Esophagus muscularis mucosa (tissue), 4 donors: ENCODE measurements around the gene TBC1D32. TPM values are rescaled to one million over a fixed set of nuclear protein-coding genes. Genes with fewer than 3 reads are reported as not detected.

ENCODE experiments used
- DNase-seq: peaks from one replicate; pipeline ENCODE4 v3.0.0-alpha.2; 2017; ENCODE audit errors: extremely low spot score
- H3K27ac ChIP-seq, 4 donors: fragments of 200-600 bp; sonication (generic); replicated peaks in 1 of 4; 1 replicate in 3 of 4; 2 replicates in 1 of 4; pipeline ENCODE4 v1.5.1; 2016 to 2019; ENCODE audit warnings: mild to moderate bottlenecking in 1 of 4
- H3K27me3 ChIP-seq, 4 donors: fragments of 200-600 bp; sonication (generic); one replicate each; pipeline versions ENCODE4 v1.5.1 to v1.6.0; 2016 to 2019
- H3K36me3 ChIP-seq, 4 donors: fragments of 200-600 bp; sonication (generic); one replicate each; pipeline ENCODE4 v1.5.1; 2016 to 2019
- H3K4me1 ChIP-seq, 4 donors: fragments of 200-600 bp; sonication (generic); one replicate each; pipeline ENCODE4 v1.5.1; 2016 to 2019
- H3K4me3 ChIP-seq, 4 donors: fragments of 200-600 bp; sonication (generic); 1 replicate in 2 of 4; 2 replicates in 2 of 4; pipeline ENCODE4 v1.5.1; 2016 to 2019; ENCODE audit warnings: mild to moderate bottlenecking in 4 of 4, moderate library complexity in 1 of 4
- H3K9me3 ChIP-seq, 4 donors: fragments of 200-600 bp; sonication (generic); 1 replicate in 3 of 4; 2 replicates in 1 of 4; pipeline ENCODE4 v1.5.1; 2016 to 2019
- EP300 ChIP-seq: sonication (generic); formaldehyde crosslinking; IDR thresholded peaks from one replicate; pipeline ENCODE4 v1.6.1; 2017; ENCODE audit warnings: antibody characterized with exemption
- POLR2A ChIP-seq: fragments of 450-650 bp; IDR thresholded peaks from one replicate; pipeline ENCODE4 v1.6.1; 2017; ENCODE audit warnings: antibody characterized with exemption, moderate library complexity, mild to moderate bottlenecking, low read depth
- POLR2AphosphoS5 ChIP-seq, 2 donors: sonication (generic); formaldehyde crosslinking; IDR thresholded peaks; one replicate each; pipeline ENCODE4 v1.6.1; 2017; ENCODE audit warnings: antibody characterized with exemption in 2 of 2
- WGBS: methylation state at CpG from one replicate; pipeline ENCODE4 v1.1.5; 2018; 5-methylcytosine and 5-hydroxymethylcytosine counted together
- intact Hi-C: fragments of 100-400 bp; cut with DNase I; formaldehyde crosslinking; loops from one replicate; pipeline ENCODE4 v1.15.1; 2023
- total RNA-seq, 4 donors: library from RNA; depleted of rRNA; stranded (reverse); fragments of >200 nt; gene quantifications; one replicate each; pipeline versions ENCODE4 v1.1.0 to v1.2.1, GENCODE V29; 2016
- TF ChIP-seq, protein P1 (sequence below), 3 experiments: fragments of 200-600 bp in 2 of 3; fragments of 450-650 bp in 1 of 3; sonication (generic) in 2 of 3; IDR thresholded peaks; one replicate each; pipeline ENCODE4 v1.5.1; 2017 to 2019; ENCODE audit warnings: antibody characterized with exemption in 3 of 3, mild to moderate bottlenecking in 2 of 3, moderate library complexity in 1 of 3

Gene TBC1D32
- total RNA-seq, 4 donors from 2014 or later = 2.2 to 3.3 (median 2.8) TPM

DNA sequence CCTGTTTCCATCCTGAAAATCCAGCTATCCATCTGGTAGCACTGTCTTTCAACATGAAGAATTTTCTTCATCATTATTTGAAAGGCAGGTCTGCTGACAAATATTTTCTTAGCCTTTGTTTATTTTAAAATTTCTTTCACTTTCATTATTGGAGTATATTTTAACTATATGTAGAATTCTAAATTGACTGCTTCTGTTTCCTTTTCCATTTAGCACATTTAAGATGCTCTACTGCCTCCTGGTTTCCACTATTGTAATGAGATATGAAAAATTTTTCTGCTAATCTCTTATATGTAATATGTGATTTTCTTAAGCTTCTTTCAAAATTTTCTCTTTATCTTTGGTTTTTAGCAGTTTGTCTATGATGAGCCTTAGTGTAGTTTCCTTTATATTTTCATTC, 97.3 kb downstream of the TBC1D32 start:
- Histone ChIP-seq H3K9me3 (no peaks in the 10 kb centered on the region), H3K36me3 (peaks cover 0 to 4% (median 2%) of the 10 kb centered on the region in 4 donors), H3K4me3 (no peak overlapping the region), H3K4me1 (no peaks in the 10 kb centered on the region), H3K27ac (no peak overlapping the region), H3K27me3 (no peaks in the 10 kb centered on the region)
- TF ChIP-seq EP300 = no peak
- TF ChIP-seq, protein P1, sequence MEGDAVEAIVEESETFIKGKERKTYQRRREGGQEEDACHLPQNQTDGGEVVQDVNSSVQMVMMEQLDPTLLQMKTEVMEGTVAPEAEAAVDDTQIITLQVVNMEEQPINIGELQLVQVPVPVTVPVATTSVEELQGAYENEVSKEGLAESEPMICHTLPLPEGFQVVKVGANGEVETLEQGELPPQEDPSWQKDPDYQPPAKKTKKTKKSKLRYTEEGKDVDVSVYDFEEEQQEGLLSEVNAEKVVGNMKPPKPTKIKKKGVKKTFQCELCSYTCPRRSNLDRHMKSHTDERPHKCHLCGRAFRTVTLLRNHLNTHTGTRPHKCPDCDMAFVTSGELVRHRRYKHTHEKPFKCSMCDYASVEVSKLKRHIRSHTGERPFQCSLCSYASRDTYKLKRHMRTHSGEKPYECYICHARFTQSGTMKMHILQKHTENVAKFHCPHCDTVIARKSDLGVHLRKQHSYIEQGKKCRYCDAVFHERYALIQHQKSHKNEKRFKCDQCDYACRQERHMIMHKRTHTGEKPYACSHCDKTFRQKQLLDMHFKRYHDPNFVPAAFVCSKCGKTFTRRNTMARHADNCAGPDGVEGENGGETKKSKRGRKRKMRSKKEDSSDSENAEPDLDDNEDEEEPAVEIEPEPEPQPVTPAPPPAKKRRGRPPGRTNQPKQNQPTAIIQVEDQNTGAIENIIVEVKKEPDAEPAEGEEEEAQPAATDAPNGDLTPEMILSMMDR (IDR thresholded peaks at IDR 0.05) = no peak
- no peak for TF ChIP-seq POLR2A
- TF ChIP-seq POLR2AphosphoS5 (IDR thresholded peaks at IDR 0.05) = no peak
- intact Hi-C loops = no loop called here
- no peak for DNase-seq

DNA sequence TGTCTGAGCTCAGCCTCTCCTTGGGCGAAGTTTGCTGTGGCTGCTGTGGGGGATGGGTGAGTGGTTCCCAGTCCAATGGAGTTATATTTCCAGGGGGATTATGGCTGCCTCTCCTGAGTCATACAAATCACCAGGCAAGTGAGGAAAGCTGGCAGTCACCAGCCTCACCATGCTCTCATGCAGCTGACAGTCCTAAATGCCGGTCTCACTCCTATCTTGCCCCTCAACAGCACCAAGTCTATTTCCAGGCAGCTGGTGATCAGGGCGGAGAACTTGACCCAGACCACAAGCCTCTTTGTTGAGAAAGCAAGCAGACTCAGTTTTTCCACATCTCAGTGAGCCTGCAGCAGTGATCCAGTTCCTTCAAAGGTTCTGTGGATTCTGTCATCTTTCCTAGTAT, 98.9 kb downstream of the TBC1D32 start:
- no peak for DNase-seq
- Histone ChIP-seq H3K27me3 (no peaks in the 10 kb centered on the region), H3K9me3 (no peaks in the 10 kb centered on the region), H3K36me3 (peaks cover 0 to 4% (median 2%) of the 10 kb centered on the region in 4 donors), H3K27ac (no peak overlapping the region), H3K4me1 (no peaks in the 10 kb centered on the region), H3K4me3 (no peak overlapping the region)
- 94% methylated on average over 2 of the region's 3 CpGs for WGBS
- intact Hi-C loops = no loop called here
- no peak for TF ChIP-seq EP300
- TF ChIP-seq, protein P1 (IDR thresholded peaks at IDR 0.05) = no peak
- TF ChIP-seq POLR2AphosphoS5 (IDR thresholded peaks at IDR 0.05) = no peak
- TF ChIP-seq POLR2A = no peak

DNA sequence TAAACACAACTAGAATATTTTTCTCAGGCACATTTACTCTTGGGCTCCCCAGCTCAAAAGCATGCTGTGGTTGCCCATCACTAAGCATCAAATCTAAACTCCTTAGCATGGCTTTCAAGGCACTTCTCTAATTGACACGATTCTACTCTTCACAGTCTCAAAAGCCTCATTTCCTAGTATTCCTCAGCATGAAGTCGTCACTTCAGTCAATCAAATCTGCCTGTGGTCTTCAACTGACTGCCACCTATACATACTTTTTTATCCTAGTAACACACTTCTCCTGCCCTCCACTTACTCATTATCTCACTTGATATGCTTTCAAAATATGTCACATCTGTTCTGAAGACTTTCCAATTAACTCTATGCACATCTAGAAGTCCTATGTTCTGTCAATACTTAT, 110.3 kb downstream of the TBC1D32 start:
- H3K27ac ChIP-seq = no peak overlapping the region
- no peak for DNase-seq
- H3K36me3 ChIP-seq = no peaks in the 10 kb centered on the region
- 82% methylated on average over 2 of the region's 2 CpGs for WGBS
- no peak overlapping the region for H3K4me3 ChIP-seq
- H3K9me3 ChIP-seq = no peaks in the 10 kb centered on the region
- intact Hi-C loops = no loop called here
- H3K27me3 ChIP-seq = no peaks in the 10 kb centered on the region
- no peak for TF ChIP-seq POLR2A
- TF ChIP-seq, protein P1 (IDR thresholded peaks at IDR 0.05) = no peak
- no peak for TF ChIP-seq POLR2AphosphoS5 (IDR thresholded peaks at IDR 0.05)
- no peak for TF ChIP-seq EP300
- H3K4me1 ChIP-seq = no peaks in the 10 kb centered on the region

DNA sequence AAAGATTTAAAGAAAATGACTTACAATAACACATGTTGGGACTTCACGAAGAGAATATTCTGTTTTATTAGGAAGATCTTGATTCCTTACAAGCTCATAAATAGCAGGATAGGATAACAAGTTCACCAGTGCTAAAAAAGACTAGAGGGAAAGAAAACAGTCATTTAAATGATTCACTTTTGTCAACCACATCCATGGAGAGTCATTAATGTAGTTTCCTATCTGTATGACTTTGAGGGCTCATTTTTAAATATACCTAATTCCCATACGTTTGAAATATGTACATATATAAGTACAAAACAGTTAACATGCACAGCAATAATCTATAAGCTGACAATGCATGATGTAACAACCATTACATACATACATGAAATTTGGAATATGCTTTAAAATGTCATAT, 111.1 kb downstream of the TBC1D32 start:
- H3K9me3 ChIP-seq = no peaks in the 10 kb centered on the region
- WGBS = 85% methylated on average over 2 of the region's 2 CpGs
- no peaks in the 10 kb centered on the region for H3K4me1 ChIP-seq
- H3K27ac ChIP-seq = no peak overlapping the region
- DNase-seq = no peak
- TF ChIP-seq, protein P1 (IDR thresholded peaks at IDR 0.05) = no peak
- TF ChIP-seq EP300 (no peak), POLR2AphosphoS5 (IDR thresholded peaks at IDR 0.05) (no peak), POLR2A (no peak)
- H3K36me3 ChIP-seq = no peaks in the 10 kb centered on the region
- no peaks in the 10 kb centered on the region for H3K27me3 ChIP-seq
- H3K4me3 ChIP-seq = no peak overlapping the region
- intact Hi-C loops = no loop called here

DNA sequence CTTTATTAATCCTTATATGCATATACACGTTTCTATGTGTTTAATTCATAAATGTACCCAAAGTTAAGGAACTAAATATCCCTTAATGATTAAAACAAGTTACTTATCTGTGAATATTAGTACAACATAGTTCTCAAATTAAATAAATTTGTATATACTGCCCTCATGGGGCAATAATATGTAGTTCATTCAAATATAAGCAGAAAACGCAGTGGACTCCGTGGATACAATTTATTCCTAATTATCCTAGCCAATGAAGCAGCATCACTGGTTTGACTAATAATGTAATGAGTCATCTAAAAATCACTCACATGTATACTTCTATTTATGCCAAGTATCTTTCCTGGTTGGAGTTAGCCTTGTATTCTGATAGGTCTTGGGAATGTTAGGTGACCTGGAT, 111.6 kb downstream of the TBC1D32 start:
- H3K36me3 ChIP-seq = no peaks in the 10 kb centered on the region
- 35% methylated on average over 3 of the region's 3 CpGs for WGBS
- TF ChIP-seq, protein P1 (IDR thresholded peaks at IDR 0.05) = peak in 2 of 3 experiments; percentile 11 to 13
- no peak for TF ChIP-seq POLR2AphosphoS5 (IDR thresholded peaks at IDR 0.05)
- TF ChIP-seq POLR2A = no peak

More for the DNA sequence above, 111.6 kb downstream of the TBC1D32 start:
- Histone ChIP-seq H3K4me1 (no peaks in the 10 kb centered on the region), H3K9me3 (no peaks in the 10 kb centered on the region), H3K27me3 (no peaks in the 10 kb centered on the region), H3K4me3 (no peak overlapping the region), H3K27ac (no peak overlapping the region)
- intact Hi-C loops = no loop called here
- DNase-seq = no peak
